Neural progenitor cell (in vitro differentiated cells): ENCODE data around the gene BRSK2. TPM values are rescaled to one million over a fixed set of nuclear protein-coding genes. Genes with fewer than 3 reads are reported as not detected.

Experiments used
- DNase-seq: peaks from one replicate; pipeline ENCODE4 v3.0.0-alpha.2; 2016; ENCODE audit warnings: low spot score
- H2AFZ ChIP-seq: fragments of 200-600 bp; sonication (generic); replicated peaks from 2 replicates; pipeline ENCODE4 v1.6.1; 2016; ENCODE audit warnings: antibody characterized with exemption
- H3F3A ChIP-seq: fragments of 200-600 bp; sonication (generic); 2 replicates; pipeline ENCODE4 v1.6.1; 2016; ENCODE audit warnings: antibody characterized with exemption, low read depth
- H3K27ac ChIP-seq: fragments of 200-600 bp; sonication (generic); 2 replicates; pipeline ENCODE4 v1.5.1; 2016; ENCODE audit warnings: mild to moderate bottlenecking
- H3K27me3 ChIP-seq: fragments of 200-600 bp; sonication (generic); 2 replicates; pipeline ENCODE4 v1.6.1; 2016; ENCODE audit warnings: mild to moderate bottlenecking, moderate library complexity
- H3K36me3 ChIP-seq: fragments of 200-600 bp; sonication (generic); 2 replicates; pipeline ENCODE4 v1.5.1; 2016
- H3K4me1 ChIP-seq: fragments of 200-600 bp; sonication (generic); 2 replicates; pipeline ENCODE4 v1.6.1; 2016; ENCODE audit warnings: mixed run types
- H3K4me2 ChIP-seq: fragments of 200-600 bp; sonication (generic); 2 replicates; pipeline ENCODE4 v1.6.1; 2016
- H3K4me3 ChIP-seq: fragments of 200-600 bp; sonication (generic); 2 replicates; pipeline ENCODE4 v1.5.1; 2016
- H3K79me2 ChIP-seq: fragments of 200-600 bp; sonication (generic); 2 replicates; pipeline ENCODE4 v1.6.1; 2016; ENCODE audit warnings: low read depth
- H3K9ac ChIP-seq: fragments of 200-600 bp; sonication (generic); 2 replicates; pipeline ENCODE4 v1.6.1; 2016
- H3K9me3 ChIP-seq: fragments of 200-600 bp; sonication (generic); 2 replicates; pipeline ENCODE4 v1.5.1; 2016; ENCODE audit warnings: low read depth
- H4K20me1 ChIP-seq: fragments of 200-600 bp; sonication (generic); 2 replicates; pipeline ENCODE4 v1.6.1; 2016; ENCODE audit warnings: low read depth
- H3K27ac Mint-ChIP-seq: 3 replicates; pipeline ENCODE4 v1.8.0; 2021; ENCODE audit warnings: mixed read lengths
- H3K27me3 Mint-ChIP-seq: 2 replicates; pipeline ENCODE4 v1.8.0; 2022; ENCODE audit warnings: low read depth, mild to moderate bottlenecking, inconsistent platforms, moderate library complexity, mixed read lengths; ENCODE audit not compliant: insufficient read depth
- H3K36me3 Mint-ChIP-seq: 3 replicates; pipeline ENCODE4 v1.8.0; 2021; ENCODE audit warnings: mixed read lengths
- H3K4me1 Mint-ChIP-seq: 3 replicates; pipeline ENCODE4 v1.8.0; 2021; ENCODE audit warnings: mixed read lengths
- H3K4me3 Mint-ChIP-seq: 3 replicates; pipeline ENCODE4 v1.8.0; 2021; ENCODE audit warnings: mild to moderate bottlenecking, moderate library complexity, mixed read lengths
- H3K9me3 Mint-ChIP-seq: 3 replicates; pipeline ENCODE4 v1.8.0; 2020; ENCODE audit warnings: mixed read lengths
- EZH2 ChIP-seq: fragments of 200-600 bp; sonication (generic); IDR thresholded peaks from 2 replicates; pipeline ENCODE4 v1.6.1; 2017; ENCODE audit warnings: antibody characterized with exemption, mild to moderate bottlenecking, moderate library complexity
- EZH2phosphoT487 ChIP-seq: fragments of 200-600 bp; sonication (generic); IDR thresholded peaks from 2 replicates; pipeline ENCODE4 v1.6.1; 2017; ENCODE audit warnings: antibody characterized with exemption
- total RNA-seq: library from RNA; depleted of rRNA; stranded (reverse); fragments of >200 nt; gene quantifications from 2 replicates; pipeline ENCODE4 v1.2.3, GENCODE V29; 2015; ENCODE audit warnings: low replicate concordance
- TF ChIP-seq, protein P1 (sequence below): fragments of 200-600 bp; sonication (generic); IDR thresholded peaks from 2 replicates; pipeline ENCODE4 v1.5.1; 2017; ENCODE audit warnings: antibody characterized with exemption, mild to moderate bottlenecking

BRSK2 gene
- total RNA-seq, 1 donor from 2014 or later = 8.2 TPM

DNA sequence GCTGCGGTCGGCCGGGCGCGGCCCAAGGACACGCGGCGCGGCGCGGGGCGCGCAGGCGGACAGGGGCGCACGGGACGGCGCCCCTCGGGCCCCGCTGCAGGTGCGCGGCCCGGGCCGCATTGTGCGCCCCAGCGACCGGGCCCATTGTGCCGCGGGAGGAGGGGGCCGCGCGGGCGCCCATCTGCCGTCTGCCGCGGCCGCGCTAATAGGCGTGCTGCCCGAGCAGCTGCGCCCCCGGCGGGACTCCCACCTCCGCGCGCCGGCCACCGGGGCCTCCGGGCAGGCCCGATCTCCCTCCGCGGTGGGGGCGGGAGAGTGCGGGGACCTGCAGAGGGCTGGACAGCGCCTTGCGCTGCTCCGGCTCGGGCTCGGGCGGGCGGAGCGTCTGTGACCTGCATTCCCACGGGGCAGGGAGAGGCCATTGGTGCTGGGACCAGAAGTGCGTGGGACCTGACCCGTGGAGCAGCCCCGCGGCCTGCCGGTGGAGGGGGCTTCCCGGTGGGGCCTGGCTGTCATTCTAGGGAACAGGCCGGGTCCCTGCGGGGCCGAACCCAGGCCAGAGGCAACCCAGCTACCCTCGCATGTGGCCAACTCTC, 933 bp downstream of the BRSK2 start:
- peaks cover 4% of the 10 kb centered on the region for H3K4me1 ChIP-seq

DNA sequence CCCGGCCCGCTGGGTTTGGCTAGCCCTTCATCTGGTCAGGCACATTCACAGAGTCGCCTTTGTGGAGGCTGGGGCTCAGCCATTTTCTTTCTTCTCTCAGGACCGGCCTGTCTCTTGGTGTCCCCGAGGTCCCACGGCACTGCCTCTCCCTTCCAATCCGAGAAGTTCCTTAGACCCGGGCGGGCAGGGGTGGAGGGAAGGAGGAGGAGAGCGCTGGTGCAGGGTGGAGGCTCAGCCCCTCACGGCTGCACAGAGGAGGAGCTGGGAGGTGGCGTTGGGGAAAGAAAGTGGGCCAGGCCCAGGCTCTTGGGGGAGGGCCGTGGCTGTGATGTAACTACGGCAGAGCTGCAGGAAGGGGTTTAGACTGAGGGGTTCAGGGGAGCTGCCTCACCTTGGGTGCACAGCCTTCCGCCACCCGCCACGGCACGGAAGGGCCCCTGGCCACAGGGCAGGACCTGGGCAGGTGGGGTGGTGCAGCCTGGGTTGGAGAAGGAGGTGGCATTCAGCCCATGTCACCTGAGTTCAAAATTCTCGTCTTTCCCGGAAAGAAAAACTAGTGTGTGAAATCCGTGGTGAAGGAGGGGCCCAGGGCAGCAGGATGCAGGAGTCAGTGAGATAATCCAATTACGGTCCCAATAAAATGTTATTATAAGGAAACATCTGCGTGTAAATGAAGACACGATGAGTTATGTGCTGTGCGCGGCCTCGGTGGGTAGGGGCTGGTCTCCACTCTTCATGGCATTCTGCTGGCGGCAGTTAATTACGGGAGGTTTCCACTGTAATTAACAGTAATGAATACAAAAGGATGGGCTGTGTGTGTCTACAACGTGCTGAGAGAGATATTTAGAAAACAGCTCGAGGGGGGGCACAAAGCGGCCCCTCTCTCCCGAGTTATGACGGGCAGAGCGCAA, 1.7 kb downstream of the BRSK2 start:
- H3K4me3 Mint-ChIP-seq = peak overlapping the region; percentile 93
- Histone ChIP-seq H3K9ac (no peak overlapping the region), H3K4me1 (peaks cover 4% of the 10 kb centered on the region), H3K4me3 (peak overlapping the region; percentile 55), H3K27me3 (peaks cover 33% of the 10 kb centered on the region), H3K36me3 (no peaks in the 10 kb centered on the region), H3K4me2 (peak overlapping the region; percentile 95), H3F3A (peaks cover 19% of the 10 kb centered on the region), H3K79me2 (peaks cover 23% of the 10 kb centered on the region), H3K27ac (no peak overlapping the region), H3K9me3 (no peaks in the 10 kb centered on the region), H4K20me1 (peaks cover 17% of the 10 kb centered on the region), H2AFZ (no peak overlapping the region)
- peaks cover 14% of the 10 kb centered on the region for H3K4me1 Mint-ChIP-seq
- H3K27ac Mint-ChIP-seq = no peak overlapping the region
- peak; percentile 65 for DNase-seq
- H3K27me3 Mint-ChIP-seq = peaks cover 8% of the 10 kb centered on the region
- H3K36me3 Mint-ChIP-seq = peaks cover 11% of the 10 kb centered on the region
- H3K9me3 Mint-ChIP-seq = peaks cover 8% of the 10 kb centered on the region
- no peak for TF ChIP-seq EZH2phosphoT487

More for the DNA sequence above, 933 bp downstream of the BRSK2 start:
- Mint-ChIP-seq H3K36me3 (peaks cover 11% of the 10 kb centered on the region), H3K27ac (no peak overlapping the region), H3K4me1 (peaks cover 14% of the 10 kb centered on the region), H3K9me3 (peaks cover 8% of the 10 kb centered on the region), H3K4me3 (peak overlapping the region; percentile 93), H3K27me3 (peaks cover 8% of the 10 kb centered on the region)
- peaks cover 23% of the 10 kb centered on the region for H3K79me2 ChIP-seq
- DNase-seq = peak; percentile 90
- H3F3A ChIP-seq = peaks cover 19% of the 10 kb centered on the region
- H3K4me2 ChIP-seq = peak overlapping the region; percentile 95
- H3K4me3 ChIP-seq = peak overlapping the region; percentile 55
- no peak overlapping the region for H3K27ac ChIP-seq
- TF ChIP-seq EZH2 = no peak
- TF ChIP-seq, protein P1, sequence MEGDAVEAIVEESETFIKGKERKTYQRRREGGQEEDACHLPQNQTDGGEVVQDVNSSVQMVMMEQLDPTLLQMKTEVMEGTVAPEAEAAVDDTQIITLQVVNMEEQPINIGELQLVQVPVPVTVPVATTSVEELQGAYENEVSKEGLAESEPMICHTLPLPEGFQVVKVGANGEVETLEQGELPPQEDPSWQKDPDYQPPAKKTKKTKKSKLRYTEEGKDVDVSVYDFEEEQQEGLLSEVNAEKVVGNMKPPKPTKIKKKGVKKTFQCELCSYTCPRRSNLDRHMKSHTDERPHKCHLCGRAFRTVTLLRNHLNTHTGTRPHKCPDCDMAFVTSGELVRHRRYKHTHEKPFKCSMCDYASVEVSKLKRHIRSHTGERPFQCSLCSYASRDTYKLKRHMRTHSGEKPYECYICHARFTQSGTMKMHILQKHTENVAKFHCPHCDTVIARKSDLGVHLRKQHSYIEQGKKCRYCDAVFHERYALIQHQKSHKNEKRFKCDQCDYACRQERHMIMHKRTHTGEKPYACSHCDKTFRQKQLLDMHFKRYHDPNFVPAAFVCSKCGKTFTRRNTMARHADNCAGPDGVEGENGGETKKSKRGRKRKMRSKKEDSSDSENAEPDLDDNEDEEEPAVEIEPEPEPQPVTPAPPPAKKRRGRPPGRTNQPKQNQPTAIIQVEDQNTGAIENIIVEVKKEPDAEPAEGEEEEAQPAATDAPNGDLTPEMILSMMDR = peak; percentile 9
- H3K9ac ChIP-seq = no peak overlapping the region
- H4K20me1 ChIP-seq = peaks cover 17% of the 10 kb centered on the region
- H3K36me3 ChIP-seq = no peaks in the 10 kb centered on the region
- H2AFZ ChIP-seq = no peak overlapping the region
- no peaks in the 10 kb centered on the region for H3K9me3 ChIP-seq
- H3K27me3 ChIP-seq = peaks cover 33% of the 10 kb centered on the region

DNA sequence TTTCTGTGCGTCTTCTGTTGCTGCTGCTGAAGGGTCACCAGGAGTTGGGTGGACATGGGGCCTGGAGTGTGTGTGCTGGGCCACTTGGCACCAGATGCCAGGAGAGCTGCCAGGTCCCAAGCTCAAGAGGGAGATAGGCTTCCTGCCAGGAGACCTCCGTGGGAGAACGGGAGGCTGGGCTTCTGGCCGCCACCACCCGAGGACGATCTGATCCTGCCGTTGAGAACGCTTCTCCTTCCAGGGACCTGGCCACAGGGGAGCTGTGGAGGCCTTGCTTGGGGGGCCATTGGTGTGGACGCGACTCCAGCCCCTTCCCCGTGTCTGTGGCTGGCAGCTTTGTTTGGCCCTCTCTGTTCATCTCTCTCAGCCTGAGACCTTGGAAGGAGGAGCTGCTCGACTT, 2.4 kb downstream of the BRSK2 start:
- TF ChIP-seq EZH2 (no peak), EZH2phosphoT487 (no peak)
- TF ChIP-seq, protein P1 = no peak
- peaks cover 33% of the 10 kb centered on the region for H3K27me3 ChIP-seq
- no peak overlapping the region for H3K4me2 ChIP-seq
- peaks cover 23% of the 10 kb centered on the region for H3K79me2 ChIP-seq
- peaks cover 14% of the 10 kb centered on the region for H3K4me1 Mint-ChIP-seq
- no peak overlapping the region for H3K9ac ChIP-seq
- no peak overlapping the region for H3K27ac Mint-ChIP-seq
- no peak overlapping the region for H3K27ac ChIP-seq
- H3K9me3 Mint-ChIP-seq = peaks cover 8% of the 10 kb centered on the region
- no peaks in the 10 kb centered on the region for H3K9me3 ChIP-seq
- H4K20me1 ChIP-seq = peaks cover 23% of the 10 kb centered on the region
- H3K36me3 ChIP-seq = no peaks in the 10 kb centered on the region
- no peak overlapping the region for H2AFZ ChIP-seq
- DNase-seq = no peak
- H3K4me3 ChIP-seq = no peak overlapping the region
- H3K27me3 Mint-ChIP-seq = peaks cover 8% of the 10 kb centered on the region
- H3K4me1 ChIP-seq = peaks cover 4% of the 10 kb centered on the region
- H3K4me3 Mint-ChIP-seq = peak overlapping the region; percentile 93
- H3F3A ChIP-seq = peaks cover 16% of the 10 kb centered on the region
- H3K36me3 Mint-ChIP-seq = peaks cover 11% of the 10 kb centered on the region
